Esophagus (tissue), 2 donors: ENCODE measurements around the gene TLR10. TPM values are rescaled to one million over a fixed set of nuclear protein-coding genes. Genes with fewer than 3 reads are reported as not detected.

ENCODE experiments used
- H3K27ac ChIP-seq, 2 donors: one replicate each; pipeline ENCODE4 v1.5.1; 2013; ENCODE audit warnings: low read depth in 2 of 2, mild to moderate bottlenecking in 2 of 2, inconsistent platforms in 1 of 2, low read length in 1 of 2, moderate library complexity in 1 of 2
- H3K27me3 ChIP-seq, 2 donors: one replicate each; pipeline ENCODE4 v1.6.1; 2013; ENCODE audit warnings: low read length in 2 of 2, control low read depth in 1 of 2, mild to moderate bottlenecking in 1 of 2; ENCODE audit not compliant: insufficient read depth in 2 of 2, control insufficient read depth in 1 of 2
- H3K36me3 ChIP-seq, 2 donors: one replicate each; pipeline ENCODE4 v1.6.1; 2013; ENCODE audit warnings: low read length in 1 of 2; ENCODE audit not compliant: control insufficient read depth in 2 of 2, insufficient read depth in 2 of 2
- H3K4me1 ChIP-seq, 2 donors: one replicate each; pipeline ENCODE4 v1.6.1; 2013; ENCODE audit warnings: low read length in 1 of 2; ENCODE audit not compliant: control insufficient read depth in 2 of 2, insufficient read depth in 2 of 2
- H3K4me3 ChIP-seq, 2 donors: one replicate each; pipeline ENCODE4 v1.5.1; 2013; ENCODE audit warnings: low read length in 2 of 2, mild to moderate bottlenecking in 2 of 2, low read depth in 1 of 2, moderate library complexity in 1 of 2
- H3K9me3 ChIP-seq, 2 donors: one replicate each; pipeline ENCODE4 v1.6.1; 2013; ENCODE audit warnings: mild to moderate bottlenecking in 2 of 2, low read depth in 1 of 2, low read length in 1 of 2, moderate library complexity in 1 of 2; ENCODE audit not compliant: control insufficient read depth in 2 of 2, insufficient read depth in 1 of 2
- WGBS, 2 donors: extraction: QIAGEN DNeasy Blood & Tissue Kit; methylation state at CpG; one replicate each; pipeline ENCODE4 v1.1.7; 2013; 5-methylcytosine and 5-hydroxymethylcytosine counted together
- polyA plus RNA-seq, 2 donors: library from polyadenylated mRNA; stranded (reverse); fragments of 200-250 nt; gene quantifications; one replicate each; pipeline ENCODE4 v1.2.3, GENCODE V29; 2013
- donor health status: healthy with polysubstance abuse.
- donor health status: Bipolar disorder and iron deficiency.

TLR10 gene
- polyA plus RNA-seq, 2 donors: 0.12 to 0.16 TPM

DNA sequence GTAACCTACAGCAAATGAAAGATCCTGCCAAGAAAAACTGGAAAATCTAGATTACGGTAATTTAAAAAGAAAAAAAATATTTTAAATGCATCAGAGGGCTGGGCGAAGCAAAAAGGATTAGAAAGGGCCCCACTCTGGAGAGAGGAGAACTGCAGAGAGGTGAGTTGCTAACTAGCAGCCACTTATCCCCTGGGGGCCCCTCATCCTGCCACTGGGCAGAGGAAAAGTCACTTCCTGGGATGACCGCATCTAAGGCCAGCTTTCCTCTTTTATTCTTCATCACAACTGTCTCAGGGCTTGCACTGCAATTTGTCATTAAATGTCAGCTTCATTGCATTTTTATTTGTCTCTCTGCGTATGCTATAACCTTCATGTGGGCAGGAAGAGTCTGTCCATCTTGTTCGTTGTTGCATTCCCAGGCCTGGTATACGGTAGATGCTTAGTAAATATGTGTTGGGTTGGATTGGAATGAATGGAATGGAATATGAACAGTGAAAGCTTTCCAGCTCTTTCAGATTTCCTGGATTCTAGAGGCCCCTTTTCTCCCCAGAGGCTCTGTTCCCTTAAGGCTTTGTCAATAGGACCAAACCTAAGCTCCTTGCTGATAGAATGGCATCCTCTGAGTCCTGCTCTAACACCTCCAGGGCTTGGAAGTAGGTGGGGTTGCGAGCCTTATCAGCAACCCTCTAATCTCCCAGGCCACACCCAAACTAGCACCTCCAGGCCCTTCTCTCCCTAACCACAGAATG, 58.9 kb downstream of the TLR10 start:
- H3K27me3 ChIP-seq: no peaks in the 10 kb centered on the region
- H3K4me3 ChIP-seq: no peak overlapping the region
- H3K9me3 ChIP-seq: no peaks in the 10 kb centered on the region
- 60 to 65% methylated on average over 7 of the region's 7 CpGs for WGBS, 2 donors
- H3K36me3 ChIP-seq: no peaks in the 10 kb centered on the region
- H3K27ac ChIP-seq: peak overlapping the region in 1 of 2 donors; percentile 62
- peaks cover 0 to 7% of the 10 kb centered on the region in 2 donors for H3K4me1 ChIP-seq

DNA sequence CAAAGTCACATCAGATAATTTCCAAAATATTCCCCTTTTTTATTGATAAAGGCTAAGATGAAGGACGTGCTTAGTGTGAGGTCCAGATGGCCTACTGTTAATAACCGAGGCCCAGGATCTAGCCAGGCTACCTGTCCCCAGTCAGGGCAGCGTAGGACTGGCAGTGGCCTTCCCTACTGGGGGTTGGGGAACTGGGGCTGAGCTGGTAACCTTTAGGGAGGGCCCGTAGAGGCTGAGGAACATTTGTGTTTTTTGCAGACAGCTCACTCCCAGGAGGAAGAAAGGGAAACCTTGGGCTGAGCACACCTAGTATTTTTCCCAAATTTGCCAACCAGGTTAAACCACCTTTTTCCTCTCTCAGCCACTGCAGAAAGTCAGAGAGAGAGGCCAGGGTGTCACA, 59.7 kb downstream of the TLR10 start:
- Histone ChIP-seq H3K9me3 (no peaks in the 10 kb centered on the region), H3K36me3 (no peaks in the 10 kb centered on the region), H3K4me1 (peaks cover 0 to 4% of the 10 kb centered on the region in 2 donors), H3K4me3 (no peak overlapping the region), H3K27me3 (no peaks in the 10 kb centered on the region), H3K27ac (peak overlapping the region in 1 of 2 donors; percentile 45)
- 59 to 84% methylated on average over 4 of the region's 4 CpGs for WGBS, 2 donors

Other genes with a start within 250 kb of the TLR10 start
- gene KLF3, start 118.8 kb downstream of the TLR10 start, polyA plus RNA-seq: 10 to 100 TPM; 20.6 to 36.2 TPM
- gene TLR1, start 21.8 kb upstream of the TLR10 start, polyA plus RNA-seq: 1 to 10 TPM; 1.2 TPM
- under 1 TPM; 0.20 to 0.21 TPM for gene TLR6, start 73.8 kb upstream of the TLR10 start, polyA plus RNA-seq
- 10 to 100 TPM; 13.5 to 21.4 TPM for gene FAM114A1, start 84.8 kb upstream of the TLR10 start, polyA plus RNA-seq
- under 1 TPM; 0.25 to 0.81 TPM for gene TMEM156, start 249.4 kb upstream of the TLR10 start, polyA plus RNA-seq